ENCODE measurements around the gene RPS6KL1.

RPS6KL1 gene

GRCh38 chr14:74922752-74923401, at the start of gene RPS6KL1:
Gene RPS6KL1 (minus strand): TSS chr14:74923260. CDS start chr14:74921541, 1,719 bp downstream.
- Histone ChIP-seq H3K27ac (peak within 1 kb of the TSS; percentile 76), H3K27me3 (ENCODE audit: insufficient read depth, low read depth, severe bottlenecking) (no peaks in the 10 kb centered on the region), H3K4me3 (ENCODE audit: low read depth, low read length) (peak within 1 kb of the TSS; percentile 87), H3K36me3 (peaks cover 22% of the 10 kb centered on the region), H3K9me3 (ENCODE audit: severe bottlenecking) (no peaks in the 10 kb centered on the region)
- DNase-seq: peak; percentile 92
- TF ChIP-seq CTCF (IDR thresholded peaks at IDR 0.05; ENCODE audit: low read depth, low read length): no peak

- DNase-seq: no peak
- no peaks in the 10 kb centered on the region for H3K36me3 ChIP-seq
- no peak for TF ChIP-seq CTCF (IDR thresholded peaks at IDR 0.05; ENCODE audit: low read depth, low read length)
- H3K9me3 ChIP-seq (ENCODE audit: severe bottlenecking): no peaks in the 10 kb centered on the region
- no peak overlapping the region for H3K27ac ChIP-seq
- no peak overlapping the region for H3K4me3 ChIP-seq (ENCODE audit: low read depth, low read length)
- no peaks in the 10 kb centered on the region for H3K27me3 ChIP-seq (ENCODE audit: insufficient read depth, low read depth, severe bottlenecking)
Measured at GRCh38 chr14:74968811-74969210, 45.8 kb upstream of the RPS6KL1 start.

GRCh38 chr14:74965486-74966153, 42.6 kb upstream of the RPS6KL1 start:
- H3K36me3 ChIP-seq: no peaks in the 10 kb centered on the region
- TF ChIP-seq CTCF (IDR thresholded peaks at IDR 0.05; ENCODE audit: low read depth, low read length): no peak
- no peak overlapping the region for H3K27ac ChIP-seq
- no peak for DNase-seq
- no peaks in the 10 kb centered on the region for H3K27me3 ChIP-seq (ENCODE audit: insufficient read depth, low read depth, severe bottlenecking)
- no peak overlapping the region for H3K4me3 ChIP-seq (ENCODE audit: low read depth, low read length)
- H3K9me3 ChIP-seq (ENCODE audit: severe bottlenecking): no peaks in the 10 kb centered on the region

GRCh38 chr14:74964787-74965485, 41.9 kb upstream of the RPS6KL1 start:
- no peak for DNase-seq
- Histone ChIP-seq H3K9me3 (ENCODE audit: severe bottlenecking) (no peaks in the 10 kb centered on the region), H3K4me3 (ENCODE audit: low read depth, low read length) (no peak overlapping the region), H3K27me3 (ENCODE audit: insufficient read depth, low read depth, severe bottlenecking) (no peaks in the 10 kb centered on the region), H3K36me3 (no peaks in the 10 kb centered on the region), H3K27ac (no peak overlapping the region)
- no peak for TF ChIP-seq CTCF (IDR thresholded peaks at IDR 0.05; ENCODE audit: low read depth, low read length)

GRCh38 chr14:74963705-74964271, 40.7 kb upstream of the RPS6KL1 start:
- Histone ChIP-seq H3K27ac (peak overlapping the region; percentile 37; the same call in 1 of the 2 replicates), H3K9me3 (ENCODE audit: severe bottlenecking) (no peaks in the 10 kb centered on the region), H3K27me3 (ENCODE audit: insufficient read depth, low read depth, severe bottlenecking) (no peaks in the 10 kb centered on the region), H3K4me3 (ENCODE audit: low read depth, low read length) (no peak overlapping the region), H3K36me3 (no peaks in the 10 kb centered on the region)
- peak; percentile 41 for DNase-seq
- TF ChIP-seq CTCF (IDR thresholded peaks at IDR 0.05; ENCODE audit: low read depth, low read length): no peak
